ENCODE measurements around the gene CTNNA1.

DNA sequence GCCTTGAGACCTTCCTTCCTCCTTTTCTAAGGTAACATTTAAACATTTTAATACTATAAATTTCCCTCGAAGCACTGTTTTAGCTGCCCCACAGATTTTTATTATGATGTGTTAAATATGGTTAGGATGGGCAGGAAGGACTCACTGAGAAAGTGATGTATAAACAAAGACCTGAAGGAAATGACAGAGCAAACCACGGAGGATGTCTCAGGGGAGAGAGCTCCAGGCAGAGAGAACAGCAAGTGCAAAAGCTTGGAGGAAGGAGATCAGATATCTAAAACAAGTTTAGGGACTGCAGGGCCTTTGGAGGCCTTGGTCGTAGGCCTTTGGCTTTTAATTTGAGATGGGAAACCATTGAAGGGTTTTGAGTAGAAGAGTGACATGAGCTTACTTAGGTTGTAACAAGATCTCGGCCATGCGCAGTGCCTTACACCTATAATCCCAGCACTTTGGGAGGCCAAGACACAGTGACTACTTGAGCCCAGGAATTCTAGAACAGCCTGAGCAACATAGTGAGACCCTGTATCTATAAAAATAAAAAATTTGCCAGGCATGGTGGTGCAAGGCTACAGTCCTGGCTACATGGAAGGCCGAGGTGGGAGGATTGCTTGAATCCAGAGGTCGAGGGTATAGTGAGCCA is 157.4 kb downstream of the CTNNA1 start:
- no peak for TF ChIP-seq CTCF (IDR thresholded peaks at IDR 0.05)
- TF ChIP-seq POLR2A (IDR thresholded peaks at IDR 0.05) = no peak

All from thyroid gland (tissue), 4 donors.